WTC11 (cell line): ENCODE results near the gene JAML. TPM values are rescaled to one million over a fixed set of nuclear protein-coding genes. Genes with fewer than 3 reads are reported as not detected.

Experiments
- ATAC-seq: fragments of 200-7000 bp; cut with Tn5 transposase; 2 replicates; pipeline ENCODE4 v1.10.0; 2021; ENCODE audit warnings: mild to moderate bottlenecking, moderate library complexity
- CTCF ChIA-PET: fragments of 300-600 bp; sonication (Branson Sonifier 250); formaldehyde crosslinking; loops from one replicate; lab custom pipeline; 2021; ENCODE audit warnings: antibody characterized with exemption; lab: Charles Lee
- POLR2A ChIA-PET: fragments of 350-600 bp; sonication (Branson Sonifier 250); formaldehyde crosslinking; loops from one replicate; lab custom pipeline; 2021; ENCODE audit warnings: antibody characterized with exemption; lab: Charles Lee
- DNase-seq: peaks from one replicate; pipeline ENCODE4 v3.0.0; 2021; ENCODE audit warnings: low spot score
- H3K27ac Mint-ChIP-seq: 2 replicates; pipeline ENCODE4 v1.8.0; 2021; ENCODE audit warnings: mixed read lengths
- H3K27me3 Mint-ChIP-seq: 2 replicates; pipeline ENCODE4 v1.8.0; 2021; ENCODE audit warnings: low read depth, mild to moderate bottlenecking, moderate library complexity, mixed read lengths
- H3K36me3 Mint-ChIP-seq: 2 replicates; pipeline ENCODE4 v1.8.0; 2021; ENCODE audit warnings: mixed read lengths
- H3K4me1 Mint-ChIP-seq: 2 replicates; pipeline ENCODE4 v1.8.0; 2022; ENCODE audit warnings: mixed read lengths
- H3K4me3 Mint-ChIP-seq: 2 replicates; pipeline ENCODE4 v1.8.0; 2021; ENCODE audit warnings: mild to moderate bottlenecking, moderate library complexity, mixed read lengths
- H3K9me3 Mint-ChIP-seq: 2 replicates; pipeline ENCODE4 v1.8.0; 2021; ENCODE audit warnings: mixed read lengths
- ATF1 ChIP-seq: sonication (generic); formaldehyde crosslinking; IDR thresholded peaks from 2 replicates; pipeline ENCODE4 v1.8.1; 2023; ENCODE audit warnings: mild to moderate bottlenecking, moderate library complexity, missing genetic modification reagents
- CREM ChIP-seq: sonication (generic); formaldehyde crosslinking; IDR thresholded peaks from 2 replicates; pipeline ENCODE4 v1.8.1; 2022; ENCODE audit warnings: mild to moderate bottlenecking, missing genetic modification reagents, moderate library complexity
- ELF4 ChIP-seq: sonication (generic); formaldehyde crosslinking; IDR thresholded peaks from 2 replicates; pipeline ENCODE4 v1.8.1; 2022; ENCODE audit warnings: low read depth, mild to moderate bottlenecking, moderate library complexity, missing genetic modification reagents
- JAZF1 ChIP-seq: fragments of 250-450 bp; sonication (Bioruptor Pico); IDR thresholded peaks from 2 replicates; pipeline ENCODE4 v1.9.0; 2021; ENCODE audit warnings: moderate library complexity, mild to moderate bottlenecking, inconsistent platforms
- KAT7 ChIP-seq: sonication (generic); formaldehyde crosslinking; IDR thresholded peaks from 2 replicates; pipeline ENCODE4 v1.8.1; 2023; ENCODE audit warnings: missing genetic modification reagents, mild to moderate bottlenecking, borderline replicate concordance
- MXD4 ChIP-seq: fragments of 250-450 bp; sonication (Bioruptor Pico); IDR thresholded peaks from 2 replicates; pipeline ENCODE4 v1.8.0; 2021; ENCODE audit warnings: mild to moderate bottlenecking, moderate library complexity, borderline replicate concordance
- NR2C2 ChIP-seq: sonication (generic); formaldehyde crosslinking; IDR thresholded peaks from 2 replicates; pipeline ENCODE4 v1.8.0; 2022; ENCODE audit warnings: mild to moderate bottlenecking, missing genetic modification reagents
- SMAD4 ChIP-seq: sonication (generic); formaldehyde crosslinking; IDR thresholded peaks from 2 replicates; pipeline ENCODE4 v1.8.0; 2022; ENCODE audit warnings: mild to moderate bottlenecking, missing genetic modification reagents
- SP1 ChIP-seq: sonication (generic); formaldehyde crosslinking; conservative IDR thresholded peaks from 2 replicates; pipeline ENCODE4 v1.8.1; 2022; ENCODE audit warnings: missing genetic modification reagents
- STAT6 ChIP-seq: sonication (generic); formaldehyde crosslinking; conservative IDR thresholded peaks from 2 replicates; pipeline ENCODE4 v1.8.1; 2023; ENCODE audit warnings: mild to moderate bottlenecking, low read depth, missing genetic modification reagents, moderate library complexity
- USF1 ChIP-seq: sonication (generic); formaldehyde crosslinking; IDR thresholded peaks from 2 replicates; pipeline ENCODE4 v1.8.0; 2022; ENCODE audit warnings: mild to moderate bottlenecking, missing genetic modification reagents
- ZNF219 ChIP-seq: sonication (generic); formaldehyde crosslinking; IDR thresholded peaks from 2 replicates; pipeline ENCODE4 v1.8.0; 2023; ENCODE audit warnings: missing genetic modification reagents, mild to moderate bottlenecking, borderline replicate concordance
- total RNA-seq: library from RNA; stranded (reverse); gene quantifications from 3 replicates; pipeline ENCODE4 v1.2.3, GENCODE V29; 2021
- TF ChIP-seq, protein P1 (sequence below): fragments of 250-450 bp; sonication (Bioruptor Pico); IDR thresholded peaks from 2 replicates; pipeline ENCODE4 v1.9.0; 2021; ENCODE audit warnings: mild to moderate bottlenecking, borderline replicate concordance
- TF ChIP-seq, protein P2 (sequence below): fragments of 200-600 bp; IDR thresholded peaks from 2 replicates; pipeline ENCODE4 v1.8.0; 2022; ENCODE audit warnings: antibody characterized with exemption

The JAML gene
- total RNA-seq, 1 experiment from 2014 or later = 0.24 TPM

DNA sequence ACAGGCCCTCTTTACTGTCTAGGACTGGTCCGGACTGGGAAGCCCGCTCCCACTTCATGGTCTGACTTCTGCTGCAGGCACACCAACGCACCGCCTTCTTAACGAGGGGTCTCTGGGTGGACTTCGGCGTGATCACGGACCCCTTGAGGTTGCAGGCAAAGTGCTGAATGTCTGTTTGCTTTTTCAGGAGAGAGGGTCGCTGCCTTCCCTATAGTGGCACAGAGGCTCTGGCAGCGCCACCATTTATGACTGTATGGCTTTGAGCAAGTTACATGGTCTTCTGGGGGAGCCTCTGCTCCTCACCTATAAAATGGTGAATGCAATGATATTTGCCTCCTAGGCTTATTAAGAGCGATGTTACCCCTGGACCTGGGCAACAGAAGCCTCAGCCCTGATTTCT, 70.8 kb downstream of the JAML start:
- Mint-ChIP-seq H3K4me1 (peaks cover 63% of the 10 kb centered on the region), H3K9me3 (no peaks in the 10 kb centered on the region), H3K27me3 (peaks cover 92% of the 10 kb centered on the region)
- ATAC-seq = no peak
- ChIA-PET CTCF (interaction anchor here (1.7 to 4.0 kb wide), 3 partner anchors 17 to 21 kb away, joined by 7 to 101 read pairs (median 53); no protein-coding TSS in a partner anchor), POLR2A (no interaction called here)
- TF ChIP-seq SMAD4 (CRISPR knock-in tag) (no peak), KAT7 (no peak), CREM (CRISPR knock-in tag) (no peak), ATF1 (CRISPR knock-in tag) (no peak), MXD4 (CRISPR knock-in tag) (no peak), SP1 (CRISPR knock-in tag) (no peak)
- TF ChIP-seq, all 79 proteins: peak for 0
- Mint-ChIP-seq H3K4me3 (peak overlapping the region; percentile 77), H3K27ac (no peak overlapping the region), H3K36me3 (no peaks in the 10 kb centered on the region)
- no peak for DNase-seq

- POLR2A ChIA-PET = interaction anchor here (1.3 kb wide), 1 partner anchor 18 kb away, joined by 3 read pairs; no protein-coding TSS in a partner anchor
- Mint-ChIP-seq H3K4me3 (peak overlapping the region; percentile 77), H3K36me3 (no peaks in the 10 kb centered on the region), H3K27ac (no peak overlapping the region), H3K4me1 (peaks cover 67% of the 10 kb centered on the region), H3K27me3 (peaks cover 87% of the 10 kb centered on the region), H3K9me3 (no peaks in the 10 kb centered on the region)
- TF ChIP-seq STAT6 (CRISPR knock-in tag) = no peak
- TF ChIP-seq NR2C2 (CRISPR knock-in tag) = no peak
- TF ChIP-seq JAZF1 (CRISPR knock-in tag) = no peak
- TF ChIP-seq ZNF219 (CRISPR knock-in tag) = no peak
- no peak for TF ChIP-seq ELF4 (CRISPR knock-in tag)
- TF ChIP-seq, protein P1, sequence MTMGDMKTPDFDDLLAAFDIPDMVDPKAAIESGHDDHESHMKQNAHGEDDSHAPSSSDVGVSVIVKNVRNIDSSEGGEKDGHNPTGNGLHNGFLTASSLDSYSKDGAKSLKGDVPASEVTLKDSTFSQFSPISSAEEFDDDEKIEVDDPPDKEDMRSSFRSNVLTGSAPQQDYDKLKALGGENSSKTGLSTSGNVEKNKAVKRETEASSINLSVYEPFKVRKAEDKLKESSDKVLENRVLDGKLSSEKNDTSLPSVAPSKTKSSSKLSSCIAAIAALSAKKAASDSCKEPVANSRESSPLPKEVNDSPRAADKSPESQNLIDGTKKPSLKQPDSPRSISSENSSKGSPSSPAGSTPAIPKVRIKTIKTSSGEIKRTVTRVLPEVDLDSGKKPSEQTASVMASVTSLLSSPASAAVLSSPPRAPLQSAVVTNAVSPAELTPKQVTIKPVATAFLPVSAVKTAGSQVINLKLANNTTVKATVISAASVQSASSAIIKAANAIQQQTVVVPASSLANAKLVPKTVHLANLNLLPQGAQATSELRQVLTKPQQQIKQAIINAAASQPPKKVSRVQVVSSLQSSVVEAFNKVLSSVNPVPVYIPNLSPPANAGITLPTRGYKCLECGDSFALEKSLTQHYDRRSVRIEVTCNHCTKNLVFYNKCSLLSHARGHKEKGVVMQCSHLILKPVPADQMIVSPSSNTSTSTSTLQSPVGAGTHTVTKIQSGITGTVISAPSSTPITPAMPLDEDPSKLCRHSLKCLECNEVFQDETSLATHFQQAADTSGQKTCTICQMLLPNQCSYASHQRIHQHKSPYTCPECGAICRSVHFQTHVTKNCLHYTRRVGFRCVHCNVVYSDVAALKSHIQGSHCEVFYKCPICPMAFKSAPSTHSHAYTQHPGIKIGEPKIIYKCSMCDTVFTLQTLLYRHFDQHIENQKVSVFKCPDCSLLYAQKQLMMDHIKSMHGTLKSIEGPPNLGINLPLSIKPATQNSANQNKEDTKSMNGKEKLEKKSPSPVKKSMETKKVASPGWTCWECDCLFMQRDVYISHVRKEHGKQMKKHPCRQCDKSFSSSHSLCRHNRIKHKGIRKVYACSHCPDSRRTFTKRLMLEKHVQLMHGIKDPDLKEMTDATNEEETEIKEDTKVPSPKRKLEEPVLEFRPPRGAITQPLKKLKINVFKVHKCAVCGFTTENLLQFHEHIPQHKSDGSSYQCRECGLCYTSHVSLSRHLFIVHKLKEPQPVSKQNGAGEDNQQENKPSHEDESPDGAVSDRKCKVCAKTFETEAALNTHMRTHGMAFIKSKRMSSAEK (CRISPR knock-in tag) = no peak
- TF ChIP-seq, protein P2, sequence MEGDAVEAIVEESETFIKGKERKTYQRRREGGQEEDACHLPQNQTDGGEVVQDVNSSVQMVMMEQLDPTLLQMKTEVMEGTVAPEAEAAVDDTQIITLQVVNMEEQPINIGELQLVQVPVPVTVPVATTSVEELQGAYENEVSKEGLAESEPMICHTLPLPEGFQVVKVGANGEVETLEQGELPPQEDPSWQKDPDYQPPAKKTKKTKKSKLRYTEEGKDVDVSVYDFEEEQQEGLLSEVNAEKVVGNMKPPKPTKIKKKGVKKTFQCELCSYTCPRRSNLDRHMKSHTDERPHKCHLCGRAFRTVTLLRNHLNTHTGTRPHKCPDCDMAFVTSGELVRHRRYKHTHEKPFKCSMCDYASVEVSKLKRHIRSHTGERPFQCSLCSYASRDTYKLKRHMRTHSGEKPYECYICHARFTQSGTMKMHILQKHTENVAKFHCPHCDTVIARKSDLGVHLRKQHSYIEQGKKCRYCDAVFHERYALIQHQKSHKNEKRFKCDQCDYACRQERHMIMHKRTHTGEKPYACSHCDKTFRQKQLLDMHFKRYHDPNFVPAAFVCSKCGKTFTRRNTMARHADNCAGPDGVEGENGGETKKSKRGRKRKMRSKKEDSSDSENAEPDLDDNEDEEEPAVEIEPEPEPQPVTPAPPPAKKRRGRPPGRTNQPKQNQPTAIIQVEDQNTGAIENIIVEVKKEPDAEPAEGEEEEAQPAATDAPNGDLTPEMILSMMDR = no peak
- TF ChIP-seq USF1 = no peak
- ATAC-seq (no peak), DNase-seq (no peak)
- CTCF ChIA-PET = interaction anchor here (1.0 to 2.4 kb wide), 6 partner anchors 10 to 142 kb away, joined by 3 to 53 read pairs (median 6); no protein-coding TSS in a partner anchor
Measured at GRCh38 chr11:118153516-118153915, 71.3 kb downstream of the JAML start.
